H1 (cell line): Measurements from ENCODE around the gene HIVEP3. TPM values are rescaled to one million over a fixed set of nuclear protein-coding genes. Genes with fewer than 3 reads are reported as not detected.
A peak's percentile ranks its signal among the peaks of the same experiment; 100 is the strongest.

Experiments used
- CTCF ChIA-PET: fragments of 300-600 bp; sonication (Branson Sonifier 250); formaldehyde crosslinking; loops from one replicate; lab custom pipeline; 2021; ENCODE audit not compliant: partially characterized antibody; lab: Charles Lee
- POLR2A ChIA-PET: fragments of 300-600 bp; sonication (Branson Sonifier 250); formaldehyde crosslinking; loops from one replicate; lab custom pipeline; 2021; ENCODE audit warnings: inconsistent platforms; ENCODE audit not compliant: partially characterized antibody; lab: Charles Lee
- DNase-seq, 2 experiments: peaks; one replicate each; pipeline versions ENCODE4 v3.0.0 to v3.0.0-alpha.2; 2010 to 2022; ENCODE audit warnings: low spot score in 2 of 2, low read depth in 1 of 2, mixed read lengths in 1 of 2
- FAIRE-seq: peaks from 2 replicates; lab custom pipeline; 2011; peaks lifted over from hg19 to GRCh38; lab: Jason Lieb, UNC
- H2AFZ ChIP-seq: 2 replicates; pipeline ENCODE4 v1.8.1; 2012; ENCODE audit warnings: low read length, inconsistent platforms
- H2AK5ac ChIP-seq: 2 replicates; pipeline ENCODE4 v1.6.1; 2013; ENCODE audit warnings: low read depth, low read length
- H2BK120ac ChIP-seq: replicated peaks from 2 replicates; pipeline ENCODE3; 2013; ENCODE audit warnings: low read depth, low read length, inconsistent platforms
- H2BK12ac ChIP-seq: 2 replicates; pipeline ENCODE4 v1.6.1; 2013; ENCODE audit warnings: low read depth, low read length
- H2BK15ac ChIP-seq: 2 replicates; pipeline ENCODE4 v1.6.1; 2013; ENCODE audit warnings: low read length
- H2BK20ac ChIP-seq: 2 replicates; pipeline ENCODE4 v1.6.1; 2013; ENCODE audit warnings: low read length
- H2BK5ac ChIP-seq: 2 replicates; pipeline ENCODE4 v1.6.1; 2013; ENCODE audit warnings: low read depth, low read length
- H3K14ac ChIP-seq: 2 replicates; pipeline ENCODE4 v1.6.1; 2013; ENCODE audit warnings: inconsistent platforms; ENCODE audit not compliant: insufficient read length
- H3K18ac ChIP-seq: 2 replicates; pipeline ENCODE4 v1.6.1; 2013; ENCODE audit warnings: low read length; ENCODE audit errors: extremely low read depth
- H3K23ac ChIP-seq: 2 replicates; pipeline ENCODE4 v1.6.1; 2013; ENCODE audit warnings: inconsistent platforms; ENCODE audit not compliant: insufficient read length
- H3K23me2 ChIP-seq: 2 replicates; pipeline ENCODE4 v1.6.1; 2013; ENCODE audit warnings: low read depth, low read length
- H3K27ac ChIP-seq: 2 replicates; pipeline ENCODE4 v1.6.1; 2011; ENCODE audit warnings: low read depth, low read length, inconsistent platforms
- H3K27me3 ChIP-seq, 4 experiments: replicated peaks in 1 of 4; 1 replicate in 1 of 4; 2 replicates in 3 of 4; pipeline versions ENCODE4 v1.6.1 to v1.8.1; 2011 to 2013; ENCODE audit warnings: low read length in 3 of 4, mild to moderate bottlenecking in 3 of 4, inconsistent platforms in 2 of 4, mixed read lengths in 2 of 4, moderate library complexity in 1 of 4; ENCODE audit not compliant: control insufficient read depth in 3 of 4, insufficient read depth in 3 of 4; ENCODE audit errors: extremely low read depth in 1 of 4
- H3K36me3 ChIP-seq, 4 experiments: 2 replicates each; pipeline versions ENCODE4 v1.6.1 to v1.8.1; 2011 to 2013; ENCODE audit warnings: mild to moderate bottlenecking in 4 of 4, low read length in 3 of 4, moderate library complexity in 2 of 4, control low read depth in 1 of 4, inconsistent platforms in 1 of 4; ENCODE audit not compliant: insufficient read depth in 4 of 4, control insufficient read depth in 2 of 4
- H3K4ac ChIP-seq: replicated peaks from 2 replicates; pipeline ENCODE3; 2013; ENCODE audit warnings: low read length, low read depth, mixed read lengths, inconsistent platforms; ENCODE audit not compliant: insufficient read length
- H3K4me1 ChIP-seq, 4 experiments: replicated peaks in 1 of 4; 1 replicate in 1 of 4; 2 replicates in 3 of 4; pipeline versions ENCODE4 v1.6.1 to v1.8.1; 2011 to 2013; ENCODE audit warnings: low read length in 3 of 4, inconsistent platforms in 2 of 4, mixed read lengths in 1 of 4; ENCODE audit not compliant: insufficient read depth in 4 of 4, control insufficient read depth in 3 of 4
- H3K4me2 ChIP-seq, 2 experiments: 2 replicates each; pipeline versions ENCODE4 v1.6.1 to v1.8.1; 2011 to 2013; ENCODE audit warnings: low read depth in 2 of 2, low read length in 2 of 2, control low read depth in 1 of 2, inconsistent platforms in 1 of 2, mild to moderate bottlenecking in 1 of 2; ENCODE audit not compliant: insufficient read depth in 1 of 2
- H3K4me3 ChIP-seq, 4 experiments: fragments of 200-600, 300-600 bp in 1 of 4; sonication (generic), shearing (Covaris generic), sonication (Bioruptor Twin) in 1 of 4; 2 replicates each; pipeline versions ENCODE4 v1.5.1 to v1.8.1; 2011 to 2016; ENCODE audit warnings: low read length in 4 of 4, low read depth in 3 of 4, control low read depth in 2 of 4, inconsistent platforms in 2 of 4, mild to moderate bottlenecking in 2 of 4, mixed read lengths in 1 of 4, moderate library complexity in 1 of 4; ENCODE audit not compliant: insufficient read depth in 2 of 4; ENCODE audit errors: extremely low read depth in 1 of 4
- H3K56ac ChIP-seq: replicated peaks from 2 replicates; pipeline ENCODE3; 2013; ENCODE audit warnings: low read depth, mild to moderate bottlenecking, mixed read lengths, low read length, inconsistent platforms; ENCODE audit not compliant: insufficient read length
- H3K79me1 ChIP-seq: 2 replicates; pipeline ENCODE4 v1.6.1; 2013; ENCODE audit warnings: low read depth, low read length, control low read depth
- H3K79me2 ChIP-seq, 2 experiments: 2 replicates each; pipeline versions ENCODE4 v1.6.1 to v1.8.1; 2012 to 2013; ENCODE audit warnings: low read length in 2 of 2, mild to moderate bottlenecking in 2 of 2, inconsistent platforms in 1 of 2; ENCODE audit not compliant: insufficient read depth in 2 of 2, control insufficient read depth in 1 of 2
- H3K9ac ChIP-seq, 4 experiments: replicated peaks in 1 of 4; 1 replicate in 1 of 4; 2 replicates in 3 of 4; pipeline versions ENCODE4 v1.6.1 to v1.8.1; 2011 to 2013; ENCODE audit warnings: low read depth in 3 of 4, low read length in 3 of 4, control low read depth in 2 of 4, mild to moderate bottlenecking in 2 of 4, moderate library complexity in 2 of 4, inconsistent platforms in 1 of 4; ENCODE audit errors: extremely low read depth in 1 of 4
- H3K9me3 ChIP-seq, 2 experiments: 2 replicates each; pipeline versions ENCODE4 v1.6.1 to v1.8.1; 2012 to 2013; ENCODE audit warnings: mild to moderate bottlenecking in 2 of 2, moderate library complexity in 2 of 2, control low read depth in 1 of 2, inconsistent platforms in 1 of 2, low read depth in 1 of 2, low read length in 1 of 2, mixed read lengths in 1 of 2; ENCODE audit not compliant: insufficient read depth in 2 of 2
- H4K20me1 ChIP-seq, 2 experiments: replicated peaks in 1 of 2; 2 replicates each; pipeline versions ENCODE3 to v1.8.1; 2011 to 2013; ENCODE audit warnings: inconsistent platforms in 2 of 2, low read length in 2 of 2, mild to moderate bottlenecking in 1 of 2; ENCODE audit not compliant: insufficient read depth in 2 of 2, control insufficient read depth in 1 of 2
- H4K5ac ChIP-seq: 2 replicates; pipeline ENCODE4 v1.6.1; 2013; ENCODE audit warnings: low read length, low read depth, mixed read lengths, inconsistent platforms; ENCODE audit not compliant: insufficient read length
- H4K8ac ChIP-seq: 2 replicates; pipeline ENCODE4 v1.8.0; 2013; ENCODE audit warnings: mild to moderate bottlenecking, moderate library complexity, low read length, inconsistent platforms; ENCODE audit not compliant: insufficient read depth; ENCODE audit errors: extremely low read depth
- H4K91ac ChIP-seq: replicated peaks from 2 replicates; pipeline ENCODE3; 2013; ENCODE audit warnings: low read length, mixed read lengths, inconsistent platforms; ENCODE audit not compliant: insufficient read length
- WGBS, 2 experiments: shearing (Covaris generic) in 1 of 2; methylation state at CpG; one replicate each; pipeline versions ENCODE4 v1.1.6 to v1.1.7; 2013 to 2015; ENCODE audit warnings: low lambda C conversion rate in 2 of 2, mixed read lengths in 2 of 2, inconsistent platforms in 1 of 2, low coverage in 1 of 2, missing lambda C conversion rate in 1 of 2; ENCODE audit not compliant: insufficient replicate concordance in 2 of 2, insufficient coverage in 1 of 2, insufficient read length in 1 of 2; ENCODE audit errors: extremely low coverage in 1 of 2, missing lambda C conversion rate in 1 of 2; 5-methylcytosine and 5-hydroxymethylcytosine counted together
- polyA plus RNA-seq, 7 experiments: library from polyadenylated mRNA; depleted of rRNA in 3 of 7; stranded (reverse) in 5 of 7; unstranded in 2 of 7; fragments of >200 nt in 5 of 7; fragments of 200-250 nt in 2 of 7; gene quantifications; 1 replicate in 5 of 7; 2 replicates in 1 of 7; 4 replicates in 1 of 7; pipeline versions ENCODE4 v1.2.1 to v1.2.3, GENCODE V29; 2011 to 2013; ENCODE audit warnings: missing spikeins in 2 of 7, mixed read lengths in 2 of 7
- total RNA-seq: library from RNA; stranded (reverse); fragmentation: NEBNext Ultra II Directional; extraction: Animal tissue kit (Norgen Biotek cat#: 25700); gene quantifications from 2 replicates; pipeline ENCODE4 v1.2.1, GENCODE V29; 2021
- TF ChIP-seq, protein P1 (sequence below), 3 experiments: IDR thresholded peaks; 1 replicate in 2 of 3; 2 replicates in 1 of 3; pipeline versions ENCODE4 v1.5.1 to v1.6.1; 2011; ENCODE audit warnings: low read length in 3 of 3, mild to moderate bottlenecking in 3 of 3, inconsistent platforms in 2 of 3, low read depth in 1 of 3, moderate library complexity in 1 of 3; ENCODE audit not compliant: insufficient read depth in 1 of 3; ENCODE audit errors: control extremely low read depth in 1 of 3

The HIVEP3 gene
- total and polyA plus RNA-seq, 2 of the 8 experiments (the other 6 are each of a cell fraction or from before 2014, with no cell fraction given) = 0.24 to 0.69 TPM

- Histone ChIP-seq H3K18ac (no peak overlapping the region), H3K4me3 (no peak overlapping the region), H3K56ac (no peak overlapping the region), H4K91ac (no peak overlapping the region), H3K4ac (no peak overlapping the region), H2BK12ac (no peak overlapping the region), H2BK5ac (no peak overlapping the region), H2BK15ac (no peak overlapping the region), H3K79me1 (no peaks in the 10 kb centered on the region), H4K8ac (no peak overlapping the region), H3K9me3 (peaks cover 9 to 10% of the 10 kb centered on the region in 2 experiments; a peak in 2 of 4 replicates), H2BK20ac (no peak overlapping the region), H3K9ac (no peak overlapping the region), H3K27me3 (no peaks in the 10 kb centered on the region), H2AFZ (no peak overlapping the region), H3K23ac (no peak overlapping the region), H3K4me2 (no peak overlapping the region), H3K23me2 (peaks cover 38% of the 10 kb centered on the region; the same call in 1 of the 2 replicates), H2AK5ac (0 out of 2 replicates have a peak overlapping the region, but pooled peaks have one; percentile 75), H3K36me3 (no peaks in the 10 kb centered on the region), H4K5ac (no peak overlapping the region), H3K4me1 (peaks cover 0 to 2% (median 0%) of the 10 kb centered on the region in 4 experiments; a peak in 1 of 7 replicates), H2BK120ac (no peak overlapping the region), H4K20me1 (peaks cover 0 to 6% of the 10 kb centered on the region in 2 experiments), H3K14ac (no peak overlapping the region), H3K79me2 (no peaks in the 10 kb centered on the region), H3K27ac (no peak overlapping the region)
- FAIRE-seq (no peak), DNase-seq (no peak)
- WGBS, 2 experiments = 100% methylated on average over 1 to 3 of the region's 3 CpGs
- CTCF ChIA-PET = no interaction called here
- POLR2A ChIA-PET = no interaction called here
- TF ChIP-seq, protein P1, sequence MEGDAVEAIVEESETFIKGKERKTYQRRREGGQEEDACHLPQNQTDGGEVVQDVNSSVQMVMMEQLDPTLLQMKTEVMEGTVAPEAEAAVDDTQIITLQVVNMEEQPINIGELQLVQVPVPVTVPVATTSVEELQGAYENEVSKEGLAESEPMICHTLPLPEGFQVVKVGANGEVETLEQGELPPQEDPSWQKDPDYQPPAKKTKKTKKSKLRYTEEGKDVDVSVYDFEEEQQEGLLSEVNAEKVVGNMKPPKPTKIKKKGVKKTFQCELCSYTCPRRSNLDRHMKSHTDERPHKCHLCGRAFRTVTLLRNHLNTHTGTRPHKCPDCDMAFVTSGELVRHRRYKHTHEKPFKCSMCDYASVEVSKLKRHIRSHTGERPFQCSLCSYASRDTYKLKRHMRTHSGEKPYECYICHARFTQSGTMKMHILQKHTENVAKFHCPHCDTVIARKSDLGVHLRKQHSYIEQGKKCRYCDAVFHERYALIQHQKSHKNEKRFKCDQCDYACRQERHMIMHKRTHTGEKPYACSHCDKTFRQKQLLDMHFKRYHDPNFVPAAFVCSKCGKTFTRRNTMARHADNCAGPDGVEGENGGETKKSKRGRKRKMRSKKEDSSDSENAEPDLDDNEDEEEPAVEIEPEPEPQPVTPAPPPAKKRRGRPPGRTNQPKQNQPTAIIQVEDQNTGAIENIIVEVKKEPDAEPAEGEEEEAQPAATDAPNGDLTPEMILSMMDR (IDR thresholded peaks at IDR 0.05; ENCODE audit: control extremely low read depth in 1 of 3, insufficient read depth in 1 of 3, low read depth in 1 of 3, low read length in 3 of 3) = no peak
Observed at GRCh38 chr1:41528106-41528505, 390.6 kb downstream of the HIVEP3 start.
